ENCODE data around the gene PDS5A.

GRCh38 chr4:39883646-39884045 lies 94.1 kb downstream of the PDS5A start:
- TF ChIP-seq POLR2A (IDR thresholded peaks at IDR 0.05; ENCODE audit: low read length) (no peak), GATA1 (IDR thresholded peaks at IDR 0.05; ENCODE audit: low read depth, low read length) (no peak)

Measured in erythroblast (primary cell).